Kidney glomerular epithelial cell (primary cell): ENCODE measurements around the gene SRPX2.

Experiments
- DNase-seq: peaks from one replicate; lab custom pipeline; 2025; lab: John Stamatoyannopoulos, UW

SRPX2 gene

GRCh38 chrX:100650841-100651240 lies 6.8 kb downstream of the SRPX2 start:
- DNase-seq: peak; percentile 9

DNA sequence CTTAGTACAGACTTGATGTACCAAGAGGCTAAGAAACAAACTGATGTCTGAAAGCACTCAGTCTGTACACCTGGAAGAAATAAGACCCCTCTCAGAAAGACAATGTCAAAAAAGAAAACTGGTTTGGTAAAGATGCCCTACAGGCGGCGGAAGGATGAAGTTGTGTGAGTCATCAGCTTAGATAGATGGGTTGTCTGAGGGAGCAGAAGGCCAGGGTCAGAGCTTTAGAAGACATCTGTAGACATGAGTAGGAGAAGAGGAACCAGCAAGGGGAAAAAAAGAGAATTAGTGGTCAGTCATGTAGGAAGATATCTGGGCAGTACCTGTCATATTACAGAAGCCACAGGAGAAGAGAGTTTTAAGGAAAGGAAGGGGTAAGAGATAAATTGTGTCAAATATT lies 8.3 kb downstream of the SRPX2 start:
- DNase-seq: no peak

DNA sequence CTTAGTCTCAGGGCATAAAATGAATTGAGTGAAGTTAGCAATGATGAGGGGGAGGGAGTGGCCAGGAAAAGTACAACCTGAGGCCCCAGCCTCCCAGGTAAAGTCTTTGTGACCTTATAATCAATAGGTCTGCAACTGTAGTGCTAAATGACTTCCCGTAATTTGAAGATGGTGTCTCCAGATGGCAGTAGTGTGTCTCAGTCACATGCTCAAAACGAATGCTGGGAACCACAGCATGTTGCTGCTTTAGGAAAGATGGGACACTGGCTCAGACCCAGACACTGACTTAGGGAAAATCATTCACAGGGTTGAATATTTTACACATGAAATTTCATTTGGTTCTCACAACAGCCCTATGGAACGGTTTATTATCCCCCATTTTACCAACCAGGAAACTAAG lies 10.3 kb downstream of the SRPX2 start:
- DNase-seq: no peak

DNA sequence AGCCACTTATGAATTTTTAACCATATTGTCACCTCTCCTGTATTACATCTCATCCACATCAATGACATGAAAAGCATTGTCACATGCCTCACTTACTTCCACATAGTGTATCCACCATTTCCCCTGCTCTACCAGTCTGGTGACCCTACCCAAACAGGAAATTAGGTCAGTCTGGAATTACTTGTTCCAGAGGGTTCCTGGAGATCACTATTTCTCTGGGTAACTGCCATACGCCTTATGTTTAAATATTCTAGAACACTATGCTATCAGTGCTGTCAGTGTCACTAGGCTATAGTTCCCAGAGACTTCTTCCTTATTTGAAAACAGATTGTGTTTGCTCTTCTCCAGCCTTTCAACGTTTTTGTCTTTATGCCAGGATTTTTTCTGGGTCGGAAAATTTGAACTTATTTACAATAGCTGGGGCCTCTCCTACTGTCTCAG lies 15.0 kb downstream of the SRPX2 start:
- no peak for DNase-seq

GRCh38 chrX:100659431-100660137 lies 15.6 kb downstream of the SRPX2 start:
- no peak for DNase-seq

DNA sequence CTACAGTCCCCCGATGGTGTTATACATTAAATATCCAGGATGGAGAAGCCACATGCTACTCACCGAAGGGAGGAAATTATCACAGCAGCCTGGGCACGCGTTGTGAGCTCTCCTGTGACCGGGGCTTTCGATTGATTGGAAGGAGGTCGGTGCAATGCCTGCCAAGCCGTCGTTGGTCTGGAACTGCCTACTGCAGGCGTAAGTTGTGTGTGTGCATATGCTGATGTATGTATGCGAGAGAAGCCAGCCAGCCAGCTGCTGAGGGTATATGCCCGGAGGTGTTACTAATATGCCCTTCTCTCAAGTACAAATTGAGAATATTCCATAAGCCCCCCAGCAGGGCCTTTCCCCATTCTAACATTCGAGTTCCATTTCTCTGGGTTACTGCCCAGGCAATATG lies 18.2 kb downstream of the SRPX2 start:
- DNase-seq: no peak

- no peak for DNase-seq
Observed at GRCh38 chrX:100662796-100663195, 18.8 kb downstream of the SRPX2 start.

GRCh38 chrX:100663642-100664041 lies 19.6 kb downstream of the SRPX2 start:
- DNase-seq: no peak

DNA sequence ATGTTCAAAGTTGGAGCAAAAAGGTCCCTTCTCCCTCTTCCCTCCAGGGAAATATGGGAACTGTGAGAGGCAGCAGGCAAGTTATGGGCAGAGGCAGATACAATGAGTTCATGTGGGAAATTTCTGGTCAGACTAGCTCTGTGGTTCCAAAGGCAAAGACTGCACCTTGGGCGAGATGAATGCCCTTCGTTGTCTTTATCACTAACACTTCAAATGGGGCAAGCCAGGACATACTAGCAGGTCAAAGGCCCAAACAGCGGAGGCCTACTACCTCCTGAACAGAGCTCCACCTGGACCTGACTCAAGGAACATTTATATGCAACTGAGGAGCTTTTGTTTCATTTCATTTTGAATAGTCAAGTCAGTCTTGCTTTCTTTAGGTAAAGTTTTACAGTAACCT lies 29.0 kb downstream of the SRPX2 start:
- no peak for DNase-seq

GRCh38 chrX:100673397-100673953 lies 29.5 kb downstream of the SRPX2 start:
- DNase-seq: no peak

GRCh38 chrX:100674705-100675104 lies 30.7 kb downstream of the SRPX2 start:
- DNase-seq: no peak

- peak; percentile 28 for DNase-seq
Observed at GRCh38 chrX:100677611-100678181, 33.7 kb downstream of the SRPX2 start.

GRCh38 chrX:100680756-100681155 lies 36.8 kb downstream of the SRPX2 start:
- no peak for DNase-seq

DNA sequence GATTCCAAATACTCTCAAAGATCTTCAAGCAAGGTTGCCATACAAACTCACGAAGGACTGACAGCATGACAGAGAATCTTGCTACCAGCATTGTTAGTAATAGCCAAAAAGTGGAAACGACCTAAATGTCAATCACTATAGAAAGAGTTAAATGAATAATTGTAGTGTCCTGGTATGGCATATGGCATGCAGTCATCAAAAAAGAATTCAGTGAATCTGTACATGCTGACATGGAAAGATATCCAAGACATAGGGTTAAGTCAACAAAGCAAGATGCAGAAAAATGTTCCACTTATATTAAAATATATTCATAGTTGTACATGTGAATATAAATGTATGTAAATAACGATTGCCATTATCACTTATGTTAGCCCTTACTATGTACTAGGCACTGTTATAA lies 37.6 kb downstream of the SRPX2 start:
- no peak for DNase-seq

GRCh38 chrX:100682939-100683338 lies 38.9 kb downstream of the SRPX2 start:
- no peak for DNase-seq

DNA sequence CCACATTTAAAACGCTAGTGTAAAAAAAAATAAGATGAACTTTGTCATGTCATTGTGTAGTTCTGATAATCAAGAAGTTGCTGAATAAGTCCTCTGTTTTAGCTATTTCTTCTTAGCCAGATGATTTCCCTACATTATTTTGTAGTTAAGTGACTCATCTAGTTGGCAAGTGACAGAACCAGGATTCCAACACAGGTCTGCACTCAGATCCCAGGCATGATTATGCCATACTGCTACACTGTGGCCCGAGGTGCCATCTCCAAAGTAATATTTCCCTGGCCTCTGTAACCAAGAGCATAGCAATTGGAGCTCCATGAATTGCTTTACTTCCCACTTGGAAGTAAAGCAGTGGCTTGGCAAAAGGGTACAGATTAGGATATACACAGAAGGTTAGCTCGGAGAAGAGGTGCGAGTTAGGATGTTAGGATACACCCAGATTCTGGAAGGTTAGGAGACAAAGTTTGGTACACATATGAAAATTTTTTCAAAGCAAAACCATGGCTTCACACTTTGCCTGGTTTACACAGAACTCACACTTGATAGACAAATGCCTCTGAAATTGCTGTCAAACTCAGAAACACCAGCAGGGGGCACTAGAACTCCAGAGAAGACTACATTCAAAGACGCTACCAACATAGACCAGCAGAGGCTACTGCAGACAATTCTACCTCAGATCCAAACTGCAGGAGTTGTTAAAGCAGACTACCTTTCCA lies 41.4 kb downstream of the SRPX2 start:
- peak; percentile 74 for DNase-seq

GRCh38 chrX:100685997-100686305 lies 42.0 kb downstream of the SRPX2 start:
- no peak for DNase-seq

- no peak for DNase-seq
Observed at GRCh38 chrX:100687128-100687527, 43.1 kb downstream of the SRPX2 start.

DNA sequence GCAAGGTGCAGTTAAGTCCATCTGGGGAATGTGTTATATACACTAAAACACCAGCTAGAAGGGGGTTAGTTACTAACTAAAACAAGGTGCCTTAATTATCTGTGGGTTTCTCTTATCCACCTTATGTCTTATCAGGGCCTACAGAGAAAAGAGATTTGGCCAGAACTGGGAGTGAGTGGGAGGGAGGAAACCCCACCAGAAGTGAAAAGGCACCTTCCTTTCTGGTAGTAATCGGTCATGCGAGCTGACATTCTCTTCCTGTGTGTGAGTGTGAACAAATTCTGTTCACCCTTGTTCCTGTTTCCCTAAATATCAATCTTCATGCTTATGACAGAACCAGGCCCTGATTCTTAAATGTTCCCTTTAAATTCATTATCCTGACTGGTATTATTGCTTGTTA lies 43.5 kb downstream of the SRPX2 start:
- DNase-seq: no peak

- DNase-seq: no peak
Observed at GRCh38 chrX:100695302-100695701, 51.3 kb downstream of the SRPX2 start.

DNA sequence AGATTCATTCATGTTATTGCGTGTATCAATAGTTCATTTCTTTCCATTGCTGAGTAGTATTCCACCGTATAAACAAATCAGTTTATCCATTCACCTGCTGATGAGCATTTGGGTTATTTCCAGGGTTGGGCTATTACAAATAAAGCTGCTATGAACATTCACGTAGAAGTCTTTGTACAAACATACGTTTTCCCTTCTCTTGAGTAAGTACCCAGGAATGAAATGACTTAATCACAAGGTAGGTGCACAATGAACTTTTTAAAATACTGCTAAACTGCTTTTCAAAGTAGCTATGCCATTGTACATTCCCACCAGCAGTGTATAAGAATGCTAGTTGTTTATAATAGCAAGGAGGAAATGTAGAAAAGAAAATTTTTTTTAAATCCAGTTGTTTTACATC lies 52.0 kb downstream of the SRPX2 start:
- DNase-seq: no peak

- no peak for DNase-seq
Observed at GRCh38 chrX:100696699-100697351, 52.8 kb downstream of the SRPX2 start.

- DNase-seq: no peak
Observed at GRCh38 chrX:100698551-100698950, 54.6 kb downstream of the SRPX2 start.
